IMR-90 (cell line): ENCODE data around the gene HS3ST1. TPM values are rescaled to one million over a fixed set of nuclear protein-coding genes. Genes with fewer than 3 reads are reported as not detected.

Experiments used
- ATAC-seq: fragments of 200-7000 bp; cut with Tn5 transposase; 2 replicates; pipeline ENCODE4 v1.9.1; 2020; ENCODE audit warnings: low read depth, mild to moderate bottlenecking, moderate library complexity
- BruUV-seq: library from RNA; stranded (reverse); fragments of 400-500 nt; replicated peaks from 2 replicates; lab custom pipeline; 2021; lab: Mats Ljungman, UMichigan
- CTCF ChIA-PET: fragments of 300-600 bp; formaldehyde crosslinking; extraction: SDS; loops from one replicate; lab custom pipeline; 2021; ENCODE audit warnings: antibody characterized with exemption; lab: Yijun Ruan, JAX
- POLR2A ChIA-PET: fragments of 300-600 bp; sonication (Branson Sonifier 250); formaldehyde crosslinking; loops from one replicate; lab custom pipeline; 2022; ENCODE audit warnings: antibody characterized with exemption; ENCODE audit not compliant: unreplicated experiment; lab: Charles Lee
- DNase-seq: peaks from one replicate; pipeline ENCODE4 v3.0.0; 2013
- H2AFZ ChIP-seq: replicated peaks from 2 replicates; pipeline ENCODE3; 2013; ENCODE audit warnings: low read length, mild to moderate bottlenecking; ENCODE audit not compliant: poor library complexity
- H2AK5ac ChIP-seq: 2 replicates; pipeline ENCODE4 v1.6.1; 2013; ENCODE audit warnings: low read depth, low read length, inconsistent platforms
- H2AK9ac ChIP-seq: replicated peaks from 2 replicates; pipeline ENCODE3; 2013; ENCODE audit warnings: mild to moderate bottlenecking, low read depth, low read length, moderate library complexity; ENCODE audit not compliant: poor library complexity
- H2BK120ac ChIP-seq: 2 replicates; pipeline ENCODE4 v1.6.1; 2013; ENCODE audit warnings: low read depth, low read length, inconsistent platforms
- H2BK15ac ChIP-seq: 3 replicates; pipeline ENCODE4 v1.6.1; 2013; ENCODE audit warnings: low read depth, low read length, inconsistent platforms
- H2BK20ac ChIP-seq: 2 replicates; pipeline ENCODE4 v1.6.1; 2013; ENCODE audit warnings: low read depth, mild to moderate bottlenecking, inconsistent platforms, low read length, moderate library complexity
- H2BK5ac ChIP-seq: 2 replicates; pipeline ENCODE4 v1.6.1; 2013; ENCODE audit warnings: mild to moderate bottlenecking, low read depth, low read length, inconsistent platforms; ENCODE audit not compliant: poor library complexity, severe bottlenecking
- H3K14ac ChIP-seq: replicated peaks from 2 replicates; pipeline ENCODE4 v1.6.1; 2013; ENCODE audit warnings: low read depth, low read length, inconsistent platforms
- H3K18ac ChIP-seq: 2 replicates; pipeline ENCODE4 v1.6.1; 2013; ENCODE audit warnings: low read depth, low read length, control low read depth
- H3K23ac ChIP-seq: 2 replicates; pipeline ENCODE4 v1.6.1; 2013; ENCODE audit warnings: low read depth, low read length, inconsistent platforms
- H3K27ac ChIP-seq: 2 replicates; pipeline ENCODE4 v1.5.1; 2013; ENCODE audit warnings: mild to moderate bottlenecking, control low read depth, low read length; ENCODE audit not compliant: insufficient read depth
- H3K27me3 ChIP-seq: 2 replicates; pipeline ENCODE4 v1.6.1; 2013; ENCODE audit warnings: low read length; ENCODE audit not compliant: control insufficient read depth, insufficient read depth
- H3K36me3 ChIP-seq: 2 replicates; pipeline ENCODE4 v1.6.1; 2013; ENCODE audit warnings: low read length, mixed read lengths; ENCODE audit not compliant: control insufficient read depth, insufficient read depth
- H3K4ac ChIP-seq: 2 replicates; pipeline ENCODE4 v1.6.1; 2013; ENCODE audit warnings: low read depth, low read length, inconsistent platforms
- H3K4me1 ChIP-seq: 2 replicates; pipeline ENCODE4 v1.6.1; 2013; ENCODE audit warnings: low read length, mixed read lengths; ENCODE audit not compliant: control insufficient read depth, insufficient read depth
- H3K4me2 ChIP-seq: 2 replicates; pipeline ENCODE4 v1.6.1; 2013; ENCODE audit warnings: low read depth, mild to moderate bottlenecking, control low read depth, low read length, moderate library complexity
- H3K4me3 ChIP-seq: 2 replicates; pipeline ENCODE4 v1.5.1; 2013; ENCODE audit warnings: low read depth, mild to moderate bottlenecking, control low read depth, low read length, moderate library complexity; ENCODE audit not compliant: insufficient read depth
- H3K56ac ChIP-seq: 2 replicates; pipeline ENCODE4 v1.6.1; 2013; ENCODE audit warnings: low read length, inconsistent platforms; ENCODE audit not compliant: insufficient read depth; ENCODE audit errors: extremely low read depth
- H3K79me1 ChIP-seq, 2 experiments: 2 replicates each; pipeline ENCODE4 v1.6.1; 2013; ENCODE audit warnings: low read length in 2 of 2, inconsistent platforms in 1 of 2, low read depth in 1 of 2
- H3K9ac ChIP-seq: 2 replicates; pipeline ENCODE4 v1.6.1; 2013; ENCODE audit warnings: low read depth, low read length, control low read depth
- H3K9me1 ChIP-seq: 2 replicates; pipeline ENCODE4 v1.6.1; 2013; ENCODE audit warnings: low read length, inconsistent platforms; ENCODE audit not compliant: insufficient read depth
- H3K9me3 ChIP-seq: 2 replicates; pipeline ENCODE4 v1.6.1; 2013; ENCODE audit warnings: low read length; ENCODE audit not compliant: control insufficient read depth, insufficient read depth
- H4K20me1 ChIP-seq: 2 replicates; pipeline ENCODE4 v1.6.1; 2013; ENCODE audit warnings: low read length, inconsistent platforms; ENCODE audit not compliant: insufficient read depth
- H4K5ac ChIP-seq: 2 replicates; pipeline ENCODE4 v1.6.1; 2013; ENCODE audit warnings: mild to moderate bottlenecking, low read depth, low read length, control low read depth
- H4K8ac ChIP-seq, 2 experiments: 2 replicates each; pipeline ENCODE4 v1.6.1; 2013; ENCODE audit warnings: low read depth in 2 of 2, low read length in 2 of 2, control low read depth in 1 of 2, inconsistent platforms in 1 of 2
- H4K91ac ChIP-seq: 2 replicates; pipeline ENCODE4 v1.6.1; 2013; ENCODE audit warnings: low read depth, low read length, inconsistent platforms; ENCODE audit not compliant: insufficient read depth
- BHLHE40 ChIP-seq: fragments of 150-350 bp; IDR thresholded peaks from 2 replicates; pipeline ENCODE4 v1.6.1; 2016; ENCODE audit warnings: mild to moderate bottlenecking, low read depth, low read length
- CTCF ChIP-seq: conservative IDR thresholded peaks from 2 replicates; pipeline ENCODE4 v1.5.1; 2012; ENCODE audit warnings: mild to moderate bottlenecking, low read depth, low read length, improper control_type of control experiment
- FOS ChIP-seq: fragments of 150-350 bp; IDR thresholded peaks from 2 replicates; pipeline ENCODE4 v1.6.1; 2016; ENCODE audit warnings: low read depth, low read length
- MAFK ChIP-seq: IDR thresholded peaks from 2 replicates; pipeline ENCODE4 v1.6.1; 2012; ENCODE audit warnings: low read depth, low read length, improper control_type of control experiment
- MXI1 ChIP-seq: IDR thresholded peaks from 2 replicates; pipeline ENCODE4 v1.6.1; 2012; ENCODE audit warnings: low read depth, mild to moderate bottlenecking, low read length, moderate library complexity, borderline replicate concordance
- NFE2L2 ChIP-seq: fragments of 150-350 bp; IDR thresholded peaks from 2 replicates; pipeline ENCODE4 v1.6.1; 2016; ENCODE audit warnings: low read depth, mild to moderate bottlenecking, low read length
- RCOR1 ChIP-seq: IDR thresholded peaks from 2 replicates; pipeline ENCODE4 v1.6.1; 2012; ENCODE audit warnings: mild to moderate bottlenecking, low read length, improper control_type of control experiment; ENCODE audit not compliant: insufficient replicate concordance
- SMC3 ChIP-seq: fragments of 150-350 bp; IDR thresholded peaks from 2 replicates; pipeline ENCODE4 v1.6.1; 2016; ENCODE audit warnings: low read depth, mild to moderate bottlenecking, antibody characterized with exemption, low read length, moderate library complexity
- USF2 ChIP-seq: fragments of 150-350 bp; IDR thresholded peaks from 2 replicates; pipeline ENCODE4 v1.6.1; 2017; ENCODE audit warnings: mild to moderate bottlenecking, antibody characterized with exemption, low read length, low read depth
- WGBS, 2 experiments: methylation state at CpG; one replicate each; pipeline versions ENCODE4 v1.1.5 to v1.1.7; 2013; ENCODE audit warnings: missing lambda C conversion rate in 2 of 2; ENCODE audit not compliant: insufficient read length in 1 of 2; ENCODE audit errors: extremely low coverage in 2 of 2; 5-methylcytosine and 5-hydroxymethylcytosine counted together
- dilution Hi-C: fragments of 300-500 bp; cut with HindIII; formaldehyde crosslinking; loops from one replicate; pipeline ENCODE4 v1.14.3; 2018; ENCODE audit warnings: low sequenced_read_pairs; ENCODE audit not compliant: unreplicated experiment
- in situ Hi-C: fragments of 300-500 bp; cut with MboI; formaldehyde crosslinking; loops from 3 replicates; pipeline ENCODE4 v1.14.3; 2019; ENCODE audit warnings: low sequenced_read_pairs, inconsistent platforms, mixed read lengths
- intact Hi-C: fragments of 100-400 bp; cut with micrococcal nuclease; formaldehyde crosslinking; loops from 2 replicates; pipeline ENCODE4 v1.10.0; 2022
- polyA plus RNA-seq, 3 experiments: library from polyadenylated mRNA; depleted of rRNA; stranded (reverse); fragments of >200 nt; gene quantifications; 2 replicates each; pipeline ENCODE4 v1.2.3, GENCODE V29; 2012; ENCODE audit warnings: low replicate concordance in 1 of 3
- total RNA-seq: library from RNA; depleted of rRNA; stranded (reverse); fragments of >200 nt; gene quantifications from 2 replicates; pipeline ENCODE4 v1.2.3, GENCODE V29; 2012

HS3ST1 gene
- total and polyA plus RNA-seq, 2 of the 4 experiments (the other 2 are of a cell fraction): 0.09 TPM; not detected in 1

GRCh38 chr4:11397819-11398610 lies 30.7 kb downstream of the HS3ST1 start:
- BruUV-seq: no TSS peak
- CTCF ChIA-PET: no interaction called here

More at GRCh38 chr4:11397819-11398610, 30.7 kb downstream of the HS3ST1 start:
- Histone ChIP-seq H3K14ac (no peak overlapping the region), H2AK5ac (no peak overlapping the region), H3K9me3 (0 out of 2 replicates have a peak, but pooled peaks cover 2% of the 10 kb centered on the region), H3K36me3 (no peaks in the 10 kb centered on the region), H4K91ac (no peak overlapping the region), H4K5ac (no peak overlapping the region), H3K4me3 (no peak overlapping the region), H2BK20ac (no peak overlapping the region), H3K4me2 (no peak overlapping the region), H3K27ac (no peak overlapping the region), H3K4ac (no peak overlapping the region), H3K79me1 (no peaks in the 10 kb centered on the region), H3K9me1 (no peaks in the 10 kb centered on the region), H2AK9ac (no peak overlapping the region), H4K8ac (no peak overlapping the region), H2BK120ac (no peak overlapping the region), H2BK15ac (no peak overlapping the region), H3K4me1 (no peaks in the 10 kb centered on the region), H2BK5ac (no peak overlapping the region), H3K18ac (no peak overlapping the region), H3K23ac (no peak overlapping the region), H2AFZ (no peak overlapping the region), H3K9ac (no peak overlapping the region), H3K56ac (no peak overlapping the region), H4K20me1 (no peaks in the 10 kb centered on the region), H3K27me3 (no peaks in the 10 kb centered on the region)
- no peak for ATAC-seq
- in situ Hi-C loops (no loop called here), dilution Hi-C loops (no loop called here), intact Hi-C loops (no loop called here)
- POLR2A ChIA-PET: no interaction called here
- no peak for TF ChIP-seq MXI1
- no peak for TF ChIP-seq MAFK
- TF ChIP-seq USF2: no peak
- no peak for TF ChIP-seq FOS
- no peak for TF ChIP-seq NFE2L2
- TF ChIP-seq SMC3: no peak
- no peak for TF ChIP-seq CTCF
- TF ChIP-seq RCOR1: no peak
- TF ChIP-seq BHLHE40: no peak
- WGBS, 2 experiments: 87% methylated on average over 3 of the region's 5 CpGs; no CpG with 5 or more reads in 1 of the 2 experiments
- no peak for DNase-seq
